ENCODE data around the gene ZBTB20. TPM values are rescaled to one million over a fixed set of nuclear protein-coding genes. Genes with fewer than 3 reads are reported as not detected.

Gene ZBTB20
- total RNA-seq, 1 donor from 2014 or later: 21.4 TPM

DNA sequence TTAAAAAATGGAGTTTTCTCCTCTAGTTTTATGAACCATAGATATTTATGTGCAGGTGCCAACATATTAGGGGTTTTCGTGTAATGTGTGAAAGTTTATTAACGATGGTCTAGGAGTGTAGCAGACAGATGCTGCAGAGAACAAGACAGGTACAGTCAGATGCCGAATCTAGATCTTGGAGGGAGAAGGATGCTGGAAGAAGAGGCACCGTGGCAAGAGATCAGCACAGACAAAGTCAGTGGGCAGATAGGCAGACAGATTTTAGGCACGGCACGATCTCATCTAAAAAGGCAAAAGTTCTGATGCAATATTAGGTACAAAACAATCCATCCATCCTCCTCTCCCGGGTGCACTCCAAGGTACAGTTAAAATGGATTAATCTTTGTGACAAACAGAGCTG, 691.7 kb downstream of the ZBTB20 start:
- Mint-ChIP-seq H3K36me3 (ENCODE audit: low read depth, unreplicated experiment) (no peaks in the 10 kb centered on the region), H3K27me3 (ENCODE audit: low read depth, unreplicated experiment) (no peaks in the 10 kb centered on the region), H3K4me3 (ENCODE audit: unreplicated experiment) (no peak overlapping the region), H3K4me1 (ENCODE audit: low read depth, unreplicated experiment) (peaks cover 13% of the 10 kb centered on the region), H3K9me3 (ENCODE audit: unreplicated experiment) (no peaks in the 10 kb centered on the region), H3K27ac (ENCODE audit: unreplicated experiment) (no peak overlapping the region)
- Histone ChIP-seq H4K20me1 (ENCODE audit: insufficient read depth, low read length) (peaks cover 21% of the 10 kb centered on the region), H3K36me3 (ENCODE audit: insufficient read depth, low read length) (no peaks in the 10 kb centered on the region), H3K27ac (ENCODE audit: low read depth, low read length) (no peak overlapping the region), H3K27me3 (ENCODE audit: insufficient read depth, low read length) (no peaks in the 10 kb centered on the region), H3K9me3 (ENCODE audit: insufficient read depth, low read depth, low read length) (no peaks in the 10 kb centered on the region), H3K4me3 (ENCODE audit: insufficient read depth, low read depth, low read length) (no peak overlapping the region), H3K79me2 (ENCODE audit: insufficient read depth, low read length) (peaks cover 26% of the 10 kb centered on the region), H2AFZ (ENCODE audit: low read depth, low read length) (no peak overlapping the region), H3K9ac (ENCODE audit: low read length) (peak overlapping the region; percentile 80), H3K4me1 (ENCODE audit: insufficient read depth, low read length) (peaks cover 23% of the 10 kb centered on the region), H3K4me2 (ENCODE audit: low read length) (peak overlapping the region; percentile 96)
- FAIRE-seq (peak; percentile 58), DNase-seq (ENCODE audit: low read depth) (no peak)
- no peak for TF ChIP-seq EZH2 (IDR thresholded peaks at IDR 0.05; ENCODE audit: insufficient read depth, low read length)
- TF ChIP-seq, protein P1, sequence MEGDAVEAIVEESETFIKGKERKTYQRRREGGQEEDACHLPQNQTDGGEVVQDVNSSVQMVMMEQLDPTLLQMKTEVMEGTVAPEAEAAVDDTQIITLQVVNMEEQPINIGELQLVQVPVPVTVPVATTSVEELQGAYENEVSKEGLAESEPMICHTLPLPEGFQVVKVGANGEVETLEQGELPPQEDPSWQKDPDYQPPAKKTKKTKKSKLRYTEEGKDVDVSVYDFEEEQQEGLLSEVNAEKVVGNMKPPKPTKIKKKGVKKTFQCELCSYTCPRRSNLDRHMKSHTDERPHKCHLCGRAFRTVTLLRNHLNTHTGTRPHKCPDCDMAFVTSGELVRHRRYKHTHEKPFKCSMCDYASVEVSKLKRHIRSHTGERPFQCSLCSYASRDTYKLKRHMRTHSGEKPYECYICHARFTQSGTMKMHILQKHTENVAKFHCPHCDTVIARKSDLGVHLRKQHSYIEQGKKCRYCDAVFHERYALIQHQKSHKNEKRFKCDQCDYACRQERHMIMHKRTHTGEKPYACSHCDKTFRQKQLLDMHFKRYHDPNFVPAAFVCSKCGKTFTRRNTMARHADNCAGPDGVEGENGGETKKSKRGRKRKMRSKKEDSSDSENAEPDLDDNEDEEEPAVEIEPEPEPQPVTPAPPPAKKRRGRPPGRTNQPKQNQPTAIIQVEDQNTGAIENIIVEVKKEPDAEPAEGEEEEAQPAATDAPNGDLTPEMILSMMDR (IDR thresholded peaks at IDR 0.05; ENCODE audit: insufficient read depth, low read depth, low read length): no peak

DNA sequence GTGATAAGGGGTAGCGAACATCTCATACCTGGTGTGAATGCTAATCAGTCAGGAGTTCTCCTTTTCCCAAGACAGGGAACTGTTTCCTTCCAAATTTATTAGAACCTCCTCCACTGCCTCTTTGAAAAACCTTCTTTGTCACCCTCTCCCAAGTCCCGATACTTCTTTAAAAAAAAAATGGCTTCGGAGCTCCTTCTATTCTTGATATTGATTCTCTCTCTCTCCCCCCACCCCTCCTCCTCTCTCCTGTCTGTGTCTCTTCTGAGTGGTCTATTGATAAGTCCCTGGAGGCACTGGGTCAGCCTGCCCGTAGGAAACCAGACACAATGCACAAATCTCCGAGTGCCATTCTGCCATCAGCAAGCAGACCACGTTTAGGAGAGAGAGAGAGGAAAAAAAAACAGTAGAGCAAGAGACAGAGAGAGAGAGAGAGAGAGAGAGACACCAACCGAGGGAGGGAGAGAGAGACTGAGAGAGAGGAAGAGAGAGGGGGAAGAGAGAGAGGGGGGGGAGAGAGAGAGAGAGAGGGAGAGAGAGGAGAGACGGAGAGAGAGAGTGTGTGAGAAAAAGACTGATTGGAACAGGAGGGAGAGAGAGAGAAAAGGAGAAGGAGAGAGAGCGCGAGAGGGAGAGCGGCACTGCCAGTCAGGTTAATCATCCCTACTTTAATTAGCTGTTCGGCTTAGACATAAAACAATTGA, 692.4 kb downstream of the ZBTB20 start:
- peaks cover 17% of the 10 kb centered on the region for H4K20me1 ChIP-seq (ENCODE audit: insufficient read depth, low read length)
- peak overlapping the region; percentile 32 for H3K27ac ChIP-seq (ENCODE audit: low read depth, low read length)
- FAIRE-seq: no peak
- Mint-ChIP-seq H3K27ac (ENCODE audit: unreplicated experiment) (no peak overlapping the region), H3K9me3 (ENCODE audit: unreplicated experiment) (no peaks in the 10 kb centered on the region), H3K36me3 (ENCODE audit: low read depth, unreplicated experiment) (no peaks in the 10 kb centered on the region), H3K27me3 (ENCODE audit: low read depth, unreplicated experiment) (no peaks in the 10 kb centered on the region), H3K4me1 (ENCODE audit: low read depth, unreplicated experiment) (peaks cover 13% of the 10 kb centered on the region), H3K4me3 (ENCODE audit: unreplicated experiment) (no peak overlapping the region)
- no peaks in the 10 kb centered on the region for H3K36me3 ChIP-seq (ENCODE audit: insufficient read depth, low read length)
- peak overlapping the region; percentile 22 for H2AFZ ChIP-seq (ENCODE audit: low read depth, low read length)
- H3K79me2 ChIP-seq (ENCODE audit: insufficient read depth, low read length): peaks cover 34% of the 10 kb centered on the region
- no peaks in the 10 kb centered on the region for H3K27me3 ChIP-seq (ENCODE audit: insufficient read depth, low read length)
- DNase-seq (ENCODE audit: low read depth): peak; percentile 64
- TF ChIP-seq, protein P1 (IDR thresholded peaks at IDR 0.05; ENCODE audit: insufficient read depth, low read depth, low read length): no peak
- no peak for TF ChIP-seq EZH2 (IDR thresholded peaks at IDR 0.05; ENCODE audit: insufficient read depth, low read length)
- H3K4me3 ChIP-seq (ENCODE audit: insufficient read depth, low read depth, low read length): peak overlapping the region; percentile 54
- H3K9me3 ChIP-seq (ENCODE audit: insufficient read depth, low read depth, low read length): no peaks in the 10 kb centered on the region
- H3K4me2 ChIP-seq (ENCODE audit: low read length): peak overlapping the region; percentile 96
- peaks cover 23% of the 10 kb centered on the region for H3K4me1 ChIP-seq (ENCODE audit: insufficient read depth, low read length)
- H3K9ac ChIP-seq (ENCODE audit: low read length): peak overlapping the region; percentile 80

DNA sequence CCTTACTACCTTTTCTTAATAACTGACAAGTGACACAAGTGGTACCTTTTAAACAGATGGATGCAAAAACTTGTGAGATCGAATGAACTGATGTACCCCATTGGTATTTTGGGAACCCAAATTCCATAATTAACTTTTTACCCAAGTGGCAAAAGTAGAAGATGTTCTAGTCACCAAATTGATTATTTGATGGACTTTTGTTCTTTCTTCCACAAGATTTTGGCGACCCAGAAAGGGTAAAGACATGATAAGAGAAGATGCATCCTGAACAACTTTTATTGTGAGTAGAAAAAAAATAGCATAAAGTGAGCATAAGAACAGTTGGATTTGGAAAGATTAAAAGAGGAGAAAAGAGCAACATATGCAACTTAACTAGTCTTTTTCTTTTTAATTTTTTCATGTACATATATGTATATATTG, 693.7 kb downstream of the ZBTB20 start:
- H4K20me1 ChIP-seq (ENCODE audit: insufficient read depth, low read length): peaks cover 17% of the 10 kb centered on the region
- no peak overlapping the region for H3K4me3 Mint-ChIP-seq (ENCODE audit: unreplicated experiment)
- no peak overlapping the region for H3K27ac ChIP-seq (ENCODE audit: low read depth, low read length)
- H3K36me3 Mint-ChIP-seq (ENCODE audit: low read depth, unreplicated experiment): no peaks in the 10 kb centered on the region
- no peak overlapping the region for H3K4me3 ChIP-seq (ENCODE audit: insufficient read depth, low read depth, low read length)
- peaks cover 23% of the 10 kb centered on the region for H3K4me1 ChIP-seq (ENCODE audit: insufficient read depth, low read length)
- no peak overlapping the region for H3K9ac ChIP-seq (ENCODE audit: low read length)
- no peaks in the 10 kb centered on the region for H3K27me3 Mint-ChIP-seq (ENCODE audit: low read depth, unreplicated experiment)
- no peak overlapping the region for H2AFZ ChIP-seq (ENCODE audit: low read depth, low read length)
- FAIRE-seq (no peak), DNase-seq (ENCODE audit: low read depth) (no peak)
- peak overlapping the region; percentile 5 for H3K4me2 ChIP-seq (ENCODE audit: low read length)
- TF ChIP-seq, protein P1 (IDR thresholded peaks at IDR 0.05; ENCODE audit: insufficient read depth, low read depth, low read length): no peak
- no peak for TF ChIP-seq EZH2 (IDR thresholded peaks at IDR 0.05; ENCODE audit: insufficient read depth, low read length)
- no peaks in the 10 kb centered on the region for H3K9me3 ChIP-seq (ENCODE audit: insufficient read depth, low read depth, low read length)
- H3K27ac Mint-ChIP-seq (ENCODE audit: unreplicated experiment): no peak overlapping the region
- no peaks in the 10 kb centered on the region for H3K36me3 ChIP-seq (ENCODE audit: insufficient read depth, low read length)
- no peaks in the 10 kb centered on the region for H3K9me3 Mint-ChIP-seq (ENCODE audit: unreplicated experiment)
- no peaks in the 10 kb centered on the region for H3K27me3 ChIP-seq (ENCODE audit: insufficient read depth, low read length)
- H3K4me1 Mint-ChIP-seq (ENCODE audit: low read depth, unreplicated experiment): peaks cover 14% of the 10 kb centered on the region
- peaks cover 45% of the 10 kb centered on the region for H3K79me2 ChIP-seq (ENCODE audit: insufficient read depth, low read length)
